ENCODE data around the gene RGL2. TPM values are rescaled to one million over a fixed set of nuclear protein-coding genes. Genes with fewer than 3 reads are reported as not detected.
"Not testable (repeated sequence)": the region's sequence is repeated elsewhere in the genome, so short reads cannot be mapped to it uniquely, and the experiment has no call there.

Gene RGL2, protein sequence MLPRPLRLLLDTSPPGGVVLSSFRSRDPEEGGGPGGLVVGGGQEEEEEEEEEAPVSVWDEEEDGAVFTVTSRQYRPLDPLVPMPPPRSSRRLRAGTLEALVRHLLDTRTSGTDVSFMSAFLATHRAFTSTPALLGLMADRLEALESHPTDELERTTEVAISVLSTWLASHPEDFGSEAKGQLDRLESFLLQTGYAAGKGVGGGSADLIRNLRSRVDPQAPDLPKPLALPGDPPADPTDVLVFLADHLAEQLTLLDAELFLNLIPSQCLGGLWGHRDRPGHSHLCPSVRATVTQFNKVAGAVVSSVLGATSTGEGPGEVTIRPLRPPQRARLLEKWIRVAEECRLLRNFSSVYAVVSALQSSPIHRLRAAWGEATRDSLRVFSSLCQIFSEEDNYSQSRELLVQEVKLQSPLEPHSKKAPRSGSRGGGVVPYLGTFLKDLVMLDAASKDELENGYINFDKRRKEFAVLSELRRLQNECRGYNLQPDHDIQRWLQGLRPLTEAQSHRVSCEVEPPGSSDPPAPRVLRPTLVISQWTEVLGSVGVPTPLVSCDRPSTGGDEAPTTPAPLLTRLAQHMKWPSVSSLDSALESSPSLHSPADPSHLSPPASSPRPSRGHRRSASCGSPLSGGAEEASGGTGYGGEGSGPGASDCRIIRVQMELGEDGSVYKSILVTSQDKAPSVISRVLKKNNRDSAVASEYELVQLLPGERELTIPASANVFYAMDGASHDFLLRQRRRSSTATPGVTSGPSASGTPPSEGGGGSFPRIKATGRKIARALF
- 67.4 TPM for polyA plus RNA-seq (2013, experiment 1 of 4)
- 69.1 TPM for polyA plus RNA-seq (2013, experiment 2 of 4)
- 52.0 TPM for polyA plus RNA-seq (2013, experiment 3 of 4)
- 65.9 TPM for polyA plus RNA-seq (2013, experiment 4 of 4)

DNA sequence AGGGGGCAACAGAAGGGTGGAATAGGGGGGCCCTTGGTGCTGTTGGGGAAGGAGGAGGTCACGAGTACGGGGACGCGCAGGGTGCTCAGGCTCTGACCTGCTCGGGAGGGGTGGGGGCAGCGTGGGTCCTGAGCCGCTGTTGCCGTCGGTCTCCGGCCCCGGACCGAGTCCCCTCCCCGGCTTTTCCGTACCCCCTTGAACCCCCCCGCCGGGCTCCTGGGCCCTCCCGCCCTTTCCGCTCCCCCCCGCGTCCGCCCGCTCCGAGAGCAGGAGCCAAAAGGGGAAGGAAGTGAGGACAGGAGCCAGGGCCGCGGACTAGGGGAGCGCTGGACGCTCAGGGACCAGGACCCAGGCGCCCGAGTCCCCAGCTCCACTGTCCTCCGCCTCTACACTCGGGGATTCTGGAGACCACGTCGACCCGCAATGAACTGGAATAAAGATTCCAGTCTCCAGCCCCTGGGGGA, at the start of gene RGL2:
RGL2 (minus strand) TSS at position 170 of the 464 bp plus-strand sequence. CDS start 332 bp downstream, outside the sequence.
- Histone ChIP-seq H3K4me1 (ENCODE audit: control insufficient read depth, insufficient read depth, low read length) (peaks cover 2% of the 10 kb centered on the region), H3K4me3 (ENCODE audit: insufficient read depth, low read depth, low read length) (peak within 1 kb of the TSS; percentile 88), H3K27me3 (ENCODE audit: control insufficient read depth, insufficient read depth, low read length, poor library complexity, severe bottlenecking) (no peaks in the 10 kb centered on the region), H3K27ac (ENCODE audit: insufficient read depth, low read depth, low read length, poor library complexity, severe bottlenecking) (peak within 1 kb of the TSS; percentile 97), H3K36me3 (ENCODE audit: control insufficient read depth, insufficient read depth, low read length) (no peaks in the 10 kb centered on the region), H3K9me3 (ENCODE audit: control insufficient read depth, low read length) (no peaks in the 10 kb centered on the region)
- WGBS, 2 experiments = 0 to 1% methylated on average over 34 of the region's 34 CpGs

DNA sequence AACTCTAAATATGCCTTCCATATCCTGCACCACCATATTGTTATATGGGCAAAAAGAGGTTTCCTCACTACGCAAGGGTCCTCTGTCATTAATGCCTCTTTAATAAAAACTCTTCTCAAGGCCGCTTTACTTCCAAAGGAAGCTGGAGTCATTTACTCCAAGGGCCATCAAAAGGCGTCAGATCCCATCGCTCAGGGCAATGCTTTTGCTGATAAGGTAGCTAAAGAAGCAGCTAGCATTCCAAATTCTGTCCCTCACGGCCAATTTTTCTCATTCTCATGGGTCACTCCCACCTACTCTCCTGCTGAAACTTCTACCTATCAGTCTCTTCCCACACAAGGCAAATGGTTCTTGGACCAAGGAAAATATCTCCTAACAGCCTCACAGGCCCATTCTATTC, 49.1 kb upstream of the RGL2 start:
- Histone ChIP-seq H3K36me3 (ENCODE audit: control insufficient read depth, insufficient read depth, low read length) (no peaks in the 10 kb centered on the region), H3K4me3 (ENCODE audit: insufficient read depth, low read depth, low read length) (no peak overlapping the region), H3K27me3 (ENCODE audit: control insufficient read depth, insufficient read depth, low read length, poor library complexity, severe bottlenecking) (no peaks in the 10 kb centered on the region), H3K9me3 (ENCODE audit: control insufficient read depth, low read length) (no peaks in the 10 kb centered on the region), H3K27ac (ENCODE audit: insufficient read depth, low read depth, low read length, poor library complexity, severe bottlenecking) (no peak overlapping the region), H3K4me1 (ENCODE audit: control insufficient read depth, insufficient read depth, low read length) (no peaks in the 10 kb centered on the region)
- WGBS, 2 experiments = 92% methylated on average over 5 of the region's 5 CpGs

DNA sequence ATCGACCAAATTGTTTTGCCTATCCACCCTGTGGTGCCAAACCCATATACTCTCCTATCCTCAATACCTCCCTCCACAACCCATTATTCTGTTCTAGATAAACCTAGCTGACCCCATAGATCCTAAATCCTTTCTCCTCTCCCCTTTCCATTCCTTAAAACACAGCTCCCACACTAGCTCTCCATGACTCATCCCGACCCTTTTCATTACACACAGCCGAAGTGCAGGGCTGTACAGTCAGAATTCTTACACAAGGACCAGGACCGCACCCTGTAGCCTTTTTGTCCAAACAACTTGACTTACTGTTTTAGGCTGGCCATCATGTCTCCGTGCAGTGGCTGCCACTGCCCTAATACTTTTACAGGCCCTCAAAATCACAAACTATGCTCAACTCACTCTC, 48.2 kb upstream of the RGL2 start:
- not testable (repeated sequence) for H3K36me3 ChIP-seq (ENCODE audit: control insufficient read depth, insufficient read depth, low read length); H3K9me3 ChIP-seq (ENCODE audit: control insufficient read depth, low read length); H3K4me3 ChIP-seq (ENCODE audit: insufficient read depth, low read depth, low read length); H3K4me1 ChIP-seq (ENCODE audit: control insufficient read depth, insufficient read depth, low read length); H3K27ac ChIP-seq (ENCODE audit: insufficient read depth, low read depth, low read length, poor library complexity, severe bottlenecking); H3K27me3 ChIP-seq (ENCODE audit: control insufficient read depth, insufficient read depth, low read length, poor library complexity, severe bottlenecking)
- 93 to 94% methylated on average over 5 of the region's 5 CpGs for WGBS, 2 experiments

GRCh38 chr6:33344701-33345697, 46.3 kb upstream of the RGL2 start:
- H3K4me3 ChIP-seq (ENCODE audit: insufficient read depth, low read depth, low read length) = no peak overlapping the region
- no peaks in the 10 kb centered on the region for H3K9me3 ChIP-seq (ENCODE audit: control insufficient read depth, low read length)
- no peaks in the 10 kb centered on the region for H3K4me1 ChIP-seq (ENCODE audit: control insufficient read depth, insufficient read depth, low read length)
- H3K36me3 ChIP-seq (ENCODE audit: control insufficient read depth, insufficient read depth, low read length) = no peaks in the 10 kb centered on the region
- H3K27me3 ChIP-seq (ENCODE audit: control insufficient read depth, insufficient read depth, low read length, poor library complexity, severe bottlenecking) = no peaks in the 10 kb centered on the region
- no peak overlapping the region for H3K27ac ChIP-seq (ENCODE audit: insufficient read depth, low read depth, low read length, poor library complexity, severe bottlenecking)
- 32 to 33% methylated on average over 22 of the region's 22 CpGs for WGBS, 2 experiments

DNA sequence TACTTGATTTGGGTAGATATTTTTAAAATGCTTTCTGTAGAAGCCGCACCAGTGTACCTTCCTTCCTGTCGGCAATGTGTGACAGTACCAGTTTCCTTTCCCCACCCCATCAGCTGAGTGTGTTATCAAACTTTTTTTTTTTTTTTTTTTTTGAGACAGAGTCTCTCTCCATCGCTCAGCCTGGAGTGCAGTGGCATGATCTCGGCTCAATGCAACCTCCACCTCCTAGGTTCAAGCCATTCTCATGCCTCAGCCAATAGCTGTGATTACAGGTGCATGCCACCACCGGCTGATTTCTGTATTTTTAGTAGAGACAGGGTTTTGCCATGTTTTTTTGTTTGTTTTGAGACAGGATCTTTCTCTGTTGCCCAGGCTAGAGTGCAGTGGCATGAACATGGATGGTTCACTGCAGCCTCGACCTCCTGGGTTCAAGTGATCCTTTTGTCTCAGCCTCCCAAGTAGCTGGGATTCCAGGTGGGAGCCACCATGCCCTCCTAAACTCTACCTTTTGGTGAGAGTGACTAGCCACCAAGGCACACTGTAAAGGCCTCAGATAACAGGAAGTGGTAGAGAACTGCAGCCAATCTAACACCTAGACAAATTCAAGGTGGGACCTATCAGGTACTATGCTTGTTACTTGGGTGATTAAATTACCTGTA, 45.3 kb upstream of the RGL2 start:
- H3K4me3 ChIP-seq (ENCODE audit: insufficient read depth, low read depth, low read length) = no peak overlapping the region
- H3K4me1 ChIP-seq (ENCODE audit: control insufficient read depth, insufficient read depth, low read length) = no peaks in the 10 kb centered on the region
- no peaks in the 10 kb centered on the region for H3K27me3 ChIP-seq (ENCODE audit: control insufficient read depth, insufficient read depth, low read length, poor library complexity, severe bottlenecking)
- no peaks in the 10 kb centered on the region for H3K36me3 ChIP-seq (ENCODE audit: control insufficient read depth, insufficient read depth, low read length)
- 90% methylated on average over 6 of the region's 6 CpGs for WGBS, 2 experiments
- H3K27ac ChIP-seq (ENCODE audit: insufficient read depth, low read depth, low read length, poor library complexity, severe bottlenecking) = no peak overlapping the region
- H3K9me3 ChIP-seq (ENCODE audit: control insufficient read depth, low read length) = no peaks in the 10 kb centered on the region

GRCh38 chr6:33343606-33343952, 44.8 kb upstream of the RGL2 start:
- not testable (repeated sequence) for H3K27ac ChIP-seq (ENCODE audit: insufficient read depth, low read depth, low read length, poor library complexity, severe bottlenecking); H3K4me3 ChIP-seq (ENCODE audit: insufficient read depth, low read depth, low read length); H3K9me3 ChIP-seq (ENCODE audit: control insufficient read depth, low read length); H3K4me1 ChIP-seq (ENCODE audit: control insufficient read depth, insufficient read depth, low read length); H3K27me3 ChIP-seq (ENCODE audit: control insufficient read depth, insufficient read depth, low read length, poor library complexity, severe bottlenecking); H3K36me3 ChIP-seq (ENCODE audit: control insufficient read depth, insufficient read depth, low read length)
- WGBS, 2 experiments = 92 to 94% methylated on average over 7 of the region's 7 CpGs

- no peak overlapping the region for H3K4me3 ChIP-seq (ENCODE audit: insufficient read depth, low read depth, low read length)
- H3K4me1 ChIP-seq (ENCODE audit: control insufficient read depth, insufficient read depth, low read length) = no peaks in the 10 kb centered on the region
- no peaks in the 10 kb centered on the region for H3K36me3 ChIP-seq (ENCODE audit: control insufficient read depth, insufficient read depth, low read length)
- H3K27me3 ChIP-seq (ENCODE audit: control insufficient read depth, insufficient read depth, low read length, poor library complexity, severe bottlenecking) = no peaks in the 10 kb centered on the region
- WGBS, 2 experiments = 92 to 94% methylated on average over 6 of the region's 6 CpGs
- no peak overlapping the region for H3K27ac ChIP-seq (ENCODE audit: insufficient read depth, low read depth, low read length, poor library complexity, severe bottlenecking)
- no peaks in the 10 kb centered on the region for H3K9me3 ChIP-seq (ENCODE audit: control insufficient read depth, low read length)
Observed at GRCh38 chr6:33339193-33339592, 40.5 kb upstream of the RGL2 start.

DNA sequence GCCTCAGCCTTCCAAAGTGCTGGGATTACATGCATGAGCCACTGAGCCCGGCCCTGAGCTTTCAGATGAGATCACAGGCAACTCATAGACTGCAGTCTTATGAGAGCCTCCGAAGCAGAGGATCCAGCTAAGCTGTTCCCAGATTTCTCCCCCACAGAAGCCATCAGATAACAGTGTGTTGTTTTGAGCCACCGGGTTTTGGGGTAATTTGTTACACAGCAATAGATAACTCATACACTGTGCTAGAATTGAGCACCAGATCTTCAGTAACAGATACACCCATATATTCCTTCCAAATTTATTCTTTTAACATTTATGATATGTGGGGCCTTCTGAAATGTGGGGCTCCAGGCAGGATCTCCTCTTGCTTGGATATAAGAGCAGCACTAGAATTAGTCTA, 37.8 kb upstream of the RGL2 start:
- H3K4me3 ChIP-seq (ENCODE audit: insufficient read depth, low read depth, low read length) = no peak overlapping the region
- H3K27ac ChIP-seq (ENCODE audit: insufficient read depth, low read depth, low read length, poor library complexity, severe bottlenecking) = no peak overlapping the region
- no peaks in the 10 kb centered on the region for H3K36me3 ChIP-seq (ENCODE audit: control insufficient read depth, insufficient read depth, low read length)
- no peaks in the 10 kb centered on the region for H3K9me3 ChIP-seq (ENCODE audit: control insufficient read depth, low read length)
- no peaks in the 10 kb centered on the region for H3K27me3 ChIP-seq (ENCODE audit: control insufficient read depth, insufficient read depth, low read length, poor library complexity, severe bottlenecking)
- no peaks in the 10 kb centered on the region for H3K4me1 ChIP-seq (ENCODE audit: control insufficient read depth, insufficient read depth, low read length)
- 92 to 94% methylated on average over 3 of the region's 3 CpGs for WGBS, 2 experiments

GRCh38 chr6:33335916-33336315, 37.2 kb upstream of the RGL2 start:
- 84 to 91% methylated on average over 4 of the region's 4 CpGs for WGBS, 2 experiments
- H3K36me3 ChIP-seq (ENCODE audit: control insufficient read depth, insufficient read depth, low read length) = no peaks in the 10 kb centered on the region
- H3K27ac ChIP-seq (ENCODE audit: insufficient read depth, low read depth, low read length, poor library complexity, severe bottlenecking) = no peak overlapping the region
- H3K4me1 ChIP-seq (ENCODE audit: control insufficient read depth, insufficient read depth, low read length) = no peaks in the 10 kb centered on the region
- H3K9me3 ChIP-seq (ENCODE audit: control insufficient read depth, low read length) = no peaks in the 10 kb centered on the region
- no peak overlapping the region for H3K4me3 ChIP-seq (ENCODE audit: insufficient read depth, low read depth, low read length)
- H3K27me3 ChIP-seq (ENCODE audit: control insufficient read depth, insufficient read depth, low read length, poor library complexity, severe bottlenecking) = no peaks in the 10 kb centered on the region
